Activated gamma-delta T cell treated with anti-CD3 and anti-CD28 coated beads, Interleukin-2, amount 50 U/mL, for 16 hours (primary cell): ENCODE results near the gene MSANTD1.

Experiments
- DNase-seq: peaks from one replicate; pipeline ENCODE4 v3.0.0-alpha.2; 2020; ENCODE audit warnings: low read depth

The MSANTD1 gene

DNA sequence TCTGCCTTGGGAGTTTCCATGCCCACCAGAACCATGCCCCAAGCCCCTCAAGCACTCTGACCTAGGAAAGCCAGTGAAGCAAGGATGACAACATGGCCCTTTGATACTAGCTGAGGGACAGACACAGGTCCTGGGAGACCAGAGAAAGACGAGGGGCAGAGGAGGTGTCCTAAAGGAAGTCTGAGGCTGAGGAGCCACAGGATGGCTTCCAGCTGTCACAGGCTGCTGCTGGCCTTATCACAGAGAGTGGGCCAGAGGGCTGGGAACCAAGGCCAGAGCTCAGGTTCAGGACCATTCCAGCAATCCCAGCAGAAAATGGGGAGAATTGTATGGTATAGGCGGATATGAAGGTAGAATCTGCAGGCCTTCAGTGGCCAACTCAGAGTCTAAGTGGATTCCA, 31.7 kb upstream of the MSANTD1 start:
- no peak for DNase-seq

DNA sequence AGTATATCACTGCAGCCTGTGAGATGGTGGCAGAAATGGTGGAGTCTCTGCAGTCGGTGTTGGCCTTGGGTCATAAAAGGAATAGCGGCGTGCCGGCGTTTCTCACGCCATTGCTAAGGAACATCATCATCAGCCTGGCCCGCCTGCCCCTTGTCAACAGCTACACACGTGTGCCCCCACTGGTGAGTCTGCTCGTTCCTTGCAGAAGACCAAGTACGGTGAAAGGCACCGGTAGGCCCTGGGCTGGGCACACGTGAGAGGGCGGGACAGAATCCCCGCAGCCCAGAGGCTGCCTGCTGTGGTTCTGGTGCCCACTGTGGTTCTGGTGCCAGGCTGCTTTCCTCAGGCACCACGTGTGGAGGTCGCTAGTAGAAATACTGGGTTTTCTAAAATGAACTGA, 31.2 kb upstream of the MSANTD1 start:
- no peak for DNase-seq

DNA sequence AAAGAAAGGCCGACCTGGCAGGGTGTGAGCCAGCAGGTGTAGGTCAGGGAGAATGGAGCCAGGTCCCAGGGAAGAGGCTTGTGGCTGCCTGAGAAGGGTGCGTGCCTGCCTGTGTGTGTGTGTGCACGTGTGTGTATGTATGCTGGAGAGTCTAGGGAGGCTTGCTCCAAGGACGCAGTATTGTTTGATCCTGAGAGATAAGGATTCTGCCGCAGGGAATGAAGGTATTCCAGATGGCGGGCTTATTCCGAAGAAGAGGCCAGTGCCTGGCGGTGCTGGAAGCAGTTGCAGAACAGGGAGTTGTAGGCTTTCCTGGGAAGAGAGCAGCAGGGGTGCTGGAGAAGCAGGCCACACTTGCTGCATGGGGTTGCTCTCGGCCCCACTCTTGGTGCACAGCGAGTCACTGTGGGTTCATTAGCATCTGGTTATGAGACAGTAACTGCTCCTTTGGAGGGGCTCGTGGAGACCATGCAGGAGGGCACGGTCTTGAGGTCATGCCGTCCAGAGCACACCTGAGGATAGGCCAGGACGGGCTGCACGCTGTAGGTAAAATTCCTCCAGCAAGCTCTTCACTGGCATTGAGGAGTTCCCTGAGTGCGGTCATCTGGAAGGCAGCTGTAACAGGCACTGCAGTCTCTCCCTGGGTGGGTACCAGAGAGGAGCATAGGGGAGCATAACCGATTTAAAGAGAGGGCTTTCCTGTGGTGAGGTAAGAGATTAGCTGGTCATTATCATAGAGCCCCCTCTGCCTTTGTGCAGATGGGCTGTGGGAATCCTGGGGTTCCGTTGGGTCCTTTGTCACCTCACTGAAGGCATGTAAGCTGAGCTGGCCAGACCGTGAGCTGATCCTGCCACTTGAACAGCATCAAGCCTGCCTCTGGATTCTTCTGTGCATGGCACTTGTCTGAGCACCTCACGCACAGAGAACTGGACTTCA, 29.9 kb upstream of the MSANTD1 start:
- no peak for DNase-seq

- no peak for DNase-seq
Observed at GRCh38 chr4:3219761-3220475, 29.0 kb upstream of the MSANTD1 start.

DNA sequence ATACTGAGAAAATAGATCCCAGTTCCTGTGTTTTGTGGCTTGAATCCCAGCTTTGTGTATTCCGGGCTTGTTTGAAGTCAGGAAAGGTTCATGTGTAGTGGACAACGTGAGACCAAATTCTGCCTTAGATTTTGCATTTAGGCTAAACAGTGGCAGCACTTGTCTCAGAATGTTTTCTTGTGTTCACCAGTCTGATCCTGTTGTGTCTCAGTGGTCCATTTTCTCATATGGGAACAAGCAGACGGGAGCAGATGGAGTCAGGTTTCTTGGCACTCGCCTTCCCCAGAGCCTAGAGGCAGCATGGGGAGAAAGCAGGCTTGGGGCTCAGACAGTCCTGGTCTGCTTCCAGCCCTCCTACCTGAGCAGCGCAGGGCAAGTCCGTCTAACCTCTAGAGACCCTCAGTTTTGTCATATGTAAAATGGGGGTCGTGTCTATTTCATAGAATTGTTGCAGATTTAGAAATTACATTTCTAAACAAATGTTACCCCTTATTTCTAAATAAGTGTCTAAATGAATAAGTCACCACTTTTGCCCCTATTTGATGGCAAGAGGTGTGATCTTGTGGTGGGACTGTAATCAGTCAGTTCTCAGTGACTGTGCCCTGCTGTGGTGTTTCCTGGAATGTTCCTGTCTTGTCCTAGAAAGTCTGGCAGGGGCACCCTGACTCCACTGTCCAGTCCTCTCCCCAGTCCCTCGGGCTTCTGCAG, 28.3 kb upstream of the MSANTD1 start:
- DNase-seq, result no peak

DNA sequence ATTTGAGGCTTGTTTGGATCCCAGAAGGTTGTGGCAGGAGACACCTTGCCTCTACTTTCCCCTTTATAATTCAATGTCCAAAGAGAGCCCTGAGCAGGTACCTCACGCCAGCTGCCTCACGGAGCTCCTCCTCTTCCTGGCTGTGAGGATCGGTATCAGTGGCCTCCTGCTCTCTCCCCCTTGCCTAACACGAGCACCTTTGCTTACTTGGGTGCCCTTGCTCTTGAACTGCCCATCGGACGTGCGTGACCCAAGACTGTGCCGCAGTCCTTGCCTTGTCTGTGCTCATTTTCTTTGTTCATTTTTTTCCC, 27.8 kb upstream of the MSANTD1 start:
- DNase-seq, result no peak

DNA sequence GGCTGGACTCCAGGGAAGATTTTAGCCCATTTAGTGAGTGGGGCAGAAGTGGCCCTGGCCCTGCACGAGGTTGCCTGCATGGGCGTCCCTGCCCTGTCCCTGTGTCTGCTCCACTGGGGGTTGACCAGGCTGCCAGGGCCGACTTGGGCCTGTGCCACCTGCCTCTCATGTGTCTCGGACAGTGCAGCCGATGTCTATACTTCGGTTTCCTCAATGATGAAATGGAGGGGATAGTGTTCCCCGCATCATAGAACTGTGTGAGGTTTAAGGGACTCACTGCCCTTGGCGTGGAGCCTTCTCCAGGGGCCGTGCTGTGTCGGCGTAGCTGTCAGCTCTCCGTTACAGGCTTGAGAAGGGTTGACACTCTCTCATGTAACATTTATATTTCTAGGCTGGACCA, 27.0 kb upstream of the MSANTD1 start:
- DNase-seq, result no peak

- DNase-seq, result no peak
Observed at GRCh38 chr4:3223346-3223745, 25.6 kb upstream of the MSANTD1 start.

GRCh38 chr4:3223956-3224748, 24.8 kb upstream of the MSANTD1 start:
- DNase-seq, result no peak

GRCh38 chr4:3225071-3225850, 23.7 kb upstream of the MSANTD1 start:
- DNase-seq, result no peak

DNA sequence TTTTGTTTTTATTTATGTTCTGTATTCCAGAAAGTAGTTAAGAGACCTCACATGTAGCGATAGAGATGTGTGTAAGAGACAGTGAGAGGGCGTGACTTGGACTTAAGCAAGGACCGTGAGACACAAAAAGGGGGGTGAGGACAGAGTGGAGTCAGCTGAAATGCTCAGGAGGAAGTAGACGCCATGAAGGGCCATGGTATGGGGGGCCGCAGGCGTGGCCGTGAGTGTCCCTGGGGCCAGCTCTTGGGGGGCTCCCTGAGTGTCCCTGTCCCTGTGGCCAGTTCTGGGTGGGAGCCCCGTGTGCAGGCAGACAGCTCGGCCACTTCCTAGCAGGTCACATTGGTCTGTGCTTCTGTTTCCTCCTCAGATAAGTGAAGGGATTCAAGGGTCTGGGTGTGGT, 23.0 kb upstream of the MSANTD1 start:
- DNase-seq, result no peak

- DNase-seq, result no peak
Observed at GRCh38 chr4:3226467-3226866, 22.5 kb upstream of the MSANTD1 start.

DNA sequence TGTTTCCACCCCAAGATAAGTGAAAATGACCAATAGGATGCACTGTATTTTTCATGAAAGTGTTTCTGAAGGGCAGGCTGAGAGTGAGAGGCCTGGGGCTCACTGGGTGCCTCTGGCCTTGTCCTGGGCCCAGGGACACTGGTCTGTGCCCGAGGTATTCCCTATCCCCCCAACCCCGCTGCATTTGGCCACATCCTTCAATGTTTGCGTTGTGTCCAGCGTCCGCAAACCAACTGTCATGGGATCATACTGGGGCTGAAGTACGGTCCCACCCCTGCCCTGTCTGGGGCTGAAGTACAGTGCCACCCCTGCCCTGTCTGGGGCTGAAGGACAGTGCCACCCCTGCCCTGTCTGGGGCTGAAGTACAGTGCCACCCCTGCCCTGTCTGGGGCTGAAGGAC, 22.0 kb upstream of the MSANTD1 start:
- no peak for DNase-seq

GRCh38 chr4:3227878-3228675, 20.9 kb upstream of the MSANTD1 start:
- DNase-seq, result no peak

DNA sequence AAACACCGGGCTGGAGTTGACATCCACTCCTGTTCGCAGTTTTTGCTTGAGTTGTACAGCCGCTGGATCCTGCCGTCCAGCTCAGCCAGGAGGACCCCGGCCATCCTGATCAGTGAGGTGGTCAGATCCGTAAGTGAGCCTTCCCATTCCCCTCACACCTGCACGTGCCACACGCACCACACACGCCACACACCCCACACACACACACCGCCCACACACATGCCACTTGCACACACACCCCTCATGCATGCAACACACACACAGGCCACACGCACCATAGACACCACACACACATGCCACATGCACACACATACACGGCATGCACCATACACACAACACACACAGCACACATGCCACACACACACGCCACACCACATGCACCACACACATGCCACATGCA, 20.1 kb upstream of the MSANTD1 start:
- DNase-seq, result no peak

DNA sequence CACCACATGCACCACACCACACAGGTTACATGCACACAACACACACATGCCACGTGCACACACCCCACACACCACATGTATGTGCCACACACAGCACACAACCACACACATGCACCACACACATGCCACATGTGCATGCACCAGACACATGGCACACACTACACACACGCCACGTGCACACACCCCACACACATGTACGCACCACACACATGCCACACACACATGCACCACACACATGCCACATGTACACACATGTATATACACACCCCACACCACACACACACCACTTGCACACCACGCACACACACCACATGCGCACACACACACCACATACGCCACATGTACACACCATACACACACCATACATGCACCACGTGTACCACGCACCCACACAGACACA, 19.6 kb upstream of the MSANTD1 start:
- no peak for DNase-seq

DNA sequence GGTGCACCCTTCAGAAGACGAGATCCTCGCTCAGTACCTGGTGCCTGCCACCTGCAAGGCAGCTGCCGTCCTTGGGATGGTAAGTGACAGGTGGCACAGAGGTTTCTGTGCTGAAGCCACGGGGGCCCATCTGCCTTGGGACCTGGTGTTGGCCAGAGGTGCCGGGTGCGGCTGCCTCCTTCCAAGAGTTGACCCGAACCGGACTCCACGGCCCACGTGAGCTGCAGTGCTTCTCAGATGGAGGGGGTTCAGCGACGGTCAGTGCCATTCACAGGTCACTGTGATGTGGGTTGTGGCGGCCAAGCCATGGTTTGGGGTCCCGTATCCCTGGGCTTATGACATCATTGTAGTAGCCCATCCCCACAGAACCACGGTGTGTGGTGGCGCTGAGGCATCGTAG, 19.0 kb upstream of the MSANTD1 start:
- no peak for DNase-seq

- no peak for DNase-seq
Observed at GRCh38 chr4:3231471-3231870, 17.5 kb upstream of the MSANTD1 start.

GRCh38 chr4:3232001-3232400, 17.0 kb upstream of the MSANTD1 start:
- DNase-seq, result no peak

DNA sequence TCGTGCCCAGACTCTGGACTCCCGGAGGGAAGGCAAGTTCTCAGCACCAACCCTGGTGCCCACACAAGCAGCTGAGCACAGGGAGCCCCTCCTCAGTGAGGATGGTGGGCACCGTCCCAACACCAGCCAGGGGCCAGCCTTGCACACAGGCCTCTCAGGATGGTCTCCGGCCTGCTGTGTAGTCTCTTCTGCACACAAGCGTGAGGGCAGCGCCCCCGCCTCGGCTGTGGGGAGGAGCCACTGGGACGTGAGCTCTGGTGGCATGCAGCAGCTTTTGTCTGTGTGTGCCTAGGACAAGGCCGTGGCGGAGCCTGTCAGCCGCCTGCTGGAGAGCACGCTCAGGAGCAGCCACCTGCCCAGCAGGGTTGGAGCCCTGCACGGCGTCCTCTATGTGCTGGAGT, 16.1 kb upstream of the MSANTD1 start:
- DNase-seq, result no peak
